Measurements from ENCODE around the gene ST3GAL3. TPM values are rescaled to one million over a fixed set of nuclear protein-coding genes. Genes with fewer than 3 reads are reported as not detected.

ST3GAL3 gene
- polyA plus RNA-seq, 2 of the 4 experiments (the other 2 are of a cell fraction), result 2.5 to 4.0 TPM

DNA sequence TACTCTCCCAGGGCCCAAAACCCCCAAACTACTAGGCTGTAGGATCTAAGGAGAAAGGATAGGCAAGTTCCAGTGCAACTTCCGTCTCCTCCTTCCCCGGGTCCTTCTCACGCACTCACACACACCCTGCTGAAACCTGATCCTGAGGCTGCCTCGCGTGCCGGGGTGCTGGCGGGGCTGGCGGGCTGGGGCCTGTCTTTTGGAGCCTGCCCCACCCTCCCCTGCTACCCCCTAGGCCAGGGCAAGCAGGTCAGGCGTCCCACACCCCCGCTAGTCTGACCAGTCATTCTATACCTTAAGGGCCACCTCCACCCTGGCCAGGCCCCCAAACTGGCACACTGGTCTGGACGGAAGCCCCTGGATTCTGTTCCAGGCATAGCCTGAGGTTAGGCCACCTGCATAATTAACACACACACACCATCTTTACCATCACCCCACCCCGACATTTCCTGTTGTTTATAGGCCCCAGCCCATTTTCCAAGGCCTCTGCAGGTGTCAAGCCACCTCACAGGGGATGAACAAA, 178.0 kb downstream of the ST3GAL3 start:
- Histone ChIP-seq H3K4me1 (no peaks in the 10 kb centered on the region), H3K27ac (no peak overlapping the region), H3K4me3 (no peak overlapping the region), H3K4me2 (no peak overlapping the region), H3K9me3 (no peaks in the 10 kb centered on the region)
- ATAC-seq (no peak), DNase-seq (ENCODE audit: low read depth in 1 of 2, low spot score in 1 of 2) (no peak), FAIRE-seq (no peak)
- TF ChIP-seq EHF (CRISPR knock-in tag; IDR thresholded peaks at IDR 0.05) (no peak), KDM5A (IDR thresholded peaks at IDR 0.05) (no peak), KDM1A (IDR thresholded peaks at IDR 0.05; ENCODE audit: low read depth) (no peak), MYC (IDR thresholded peaks at IDR 0.05; ENCODE audit: borderline replicate concordance, low read length) (no peak), EP300 (IDR thresholded peaks at IDR 0.05) (no peak), JUNB (IDR thresholded peaks at IDR 0.05) (no peak), ESRRA (IDR thresholded peaks at IDR 0.05; ENCODE audit: borderline replicate concordance, low read length) (no peak), SMC3 (IDR thresholded peaks at IDR 0.05) (no peak), HMGXB4 (CRISPR knock-in tag; IDR thresholded peaks at IDR 0.05; ENCODE audit: borderline replicate concordance) (no peak), FOSL2 (IDR thresholded peaks at IDR 0.05) (no peak), FOSL2 (CRISPR knock-in tag; IDR thresholded peaks at IDR 0.05) (no peak), POLR2A (IDR thresholded peaks at IDR 0.05; ENCODE audit: low read length) (no peak), FOSB (CRISPR knock-in tag; IDR thresholded peaks at IDR 0.05) (no peak)
- TF ChIP-seq, protein P1, sequence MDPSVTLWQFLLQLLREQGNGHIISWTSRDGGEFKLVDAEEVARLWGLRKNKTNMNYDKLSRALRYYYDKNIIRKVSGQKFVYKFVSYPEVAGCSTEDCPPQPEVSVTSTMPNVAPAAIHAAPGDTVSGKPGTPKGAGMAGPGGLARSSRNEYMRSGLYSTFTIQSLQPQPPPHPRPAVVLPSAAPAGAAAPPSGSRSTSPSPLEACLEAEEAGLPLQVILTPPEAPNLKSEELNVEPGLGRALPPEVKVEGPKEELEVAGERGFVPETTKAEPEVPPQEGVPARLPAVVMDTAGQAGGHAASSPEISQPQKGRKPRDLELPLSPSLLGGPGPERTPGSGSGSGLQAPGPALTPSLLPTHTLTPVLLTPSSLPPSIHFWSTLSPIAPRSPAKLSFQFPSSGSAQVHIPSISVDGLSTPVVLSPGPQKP (IDR thresholded peaks at IDR 0.05; ENCODE audit: low read depth, low read length), result no peak
- TF ChIP-seq, protein P2, sequence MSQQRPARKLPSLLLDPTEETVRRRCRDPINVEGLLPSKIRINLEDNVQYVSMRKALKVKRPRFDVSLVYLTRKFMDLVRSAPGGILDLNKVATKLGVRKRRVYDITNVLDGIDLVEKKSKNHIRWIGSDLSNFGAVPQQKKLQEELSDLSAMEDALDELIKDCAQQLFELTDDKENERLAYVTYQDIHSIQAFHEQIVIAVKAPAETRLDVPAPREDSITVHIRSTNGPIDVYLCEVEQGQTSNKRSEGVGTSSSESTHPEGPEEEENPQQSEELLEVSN (IDR thresholded peaks at IDR 0.05; ENCODE audit: borderline replicate concordance, low read depth), result no peak
- TF ChIP-seq, protein P3, sequence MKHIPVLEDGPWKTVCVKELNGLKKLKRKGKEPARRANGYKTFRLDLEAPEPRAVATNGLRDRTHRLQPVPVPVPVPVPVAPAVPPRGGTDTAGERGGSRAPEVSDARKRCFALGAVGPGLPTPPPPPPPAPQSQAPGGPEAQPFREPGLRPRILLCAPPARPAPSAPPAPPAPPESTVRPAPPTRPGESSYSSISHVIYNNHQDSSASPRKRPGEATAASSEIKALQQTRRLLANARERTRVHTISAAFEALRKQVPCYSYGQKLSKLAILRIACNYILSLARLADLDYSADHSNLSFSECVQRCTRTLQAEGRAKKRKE (CRISPR knock-in tag; IDR thresholded peaks at IDR 0.05; ENCODE audit: low read depth), result no peak
- ChIA-PET POLR2A (no interaction called here), CTCF (no interaction called here)
- WGBS (ENCODE audit: missing lambda C conversion rate), result 95% methylated on average over 9 of the region's 12 CpGs

DNA sequence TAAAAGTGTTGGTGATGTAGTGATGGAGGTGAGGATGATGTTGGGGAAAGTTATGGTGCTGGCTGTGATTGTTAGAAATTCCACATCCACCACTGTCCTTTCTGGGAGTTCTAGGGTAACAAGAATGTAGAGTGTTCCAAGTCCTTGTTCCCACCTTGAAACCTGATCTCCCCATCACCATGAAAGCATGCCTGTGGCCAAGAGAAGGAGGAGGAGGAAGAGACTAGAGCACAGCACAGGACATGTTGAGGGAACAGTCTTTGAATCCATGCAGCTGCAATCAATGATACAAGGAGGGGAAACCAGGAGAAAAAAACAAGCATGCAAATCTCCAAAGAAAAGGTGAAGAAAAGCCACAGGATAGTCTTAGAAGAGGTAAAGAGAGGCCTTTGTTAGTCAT, 180.4 kb downstream of the ST3GAL3 start:
- Histone ChIP-seq H3K27ac (no peak overlapping the region), H3K4me2 (no peak overlapping the region), H3K9me3 (no peaks in the 10 kb centered on the region), H3K4me1 (no peaks in the 10 kb centered on the region), H3K4me3 (no peak overlapping the region)
- ChIA-PET POLR2A (no interaction called here), CTCF (no interaction called here)
- DNase-seq (ENCODE audit: low read depth in 1 of 2, low spot score in 1 of 2) (no peak), ATAC-seq (no peak), FAIRE-seq (no peak)
- TF ChIP-seq POLR2AphosphoS2 (conservative IDR thresholded peaks at IDR 0.05; ENCODE audit: low read length) (no peak), RCOR1 (IDR thresholded peaks at IDR 0.05; ENCODE audit: low read depth, low read length) (no peak), TP53 (CRISPR knock-in tag; IDR thresholded peaks at IDR 0.05) (no peak), MAZ (IDR thresholded peaks at IDR 0.05; ENCODE audit: borderline replicate concordance, low read depth, low read length) (no peak), HOXA7 (CRISPR knock-in tag; IDR thresholded peaks at IDR 0.05) (no peak)

DNA sequence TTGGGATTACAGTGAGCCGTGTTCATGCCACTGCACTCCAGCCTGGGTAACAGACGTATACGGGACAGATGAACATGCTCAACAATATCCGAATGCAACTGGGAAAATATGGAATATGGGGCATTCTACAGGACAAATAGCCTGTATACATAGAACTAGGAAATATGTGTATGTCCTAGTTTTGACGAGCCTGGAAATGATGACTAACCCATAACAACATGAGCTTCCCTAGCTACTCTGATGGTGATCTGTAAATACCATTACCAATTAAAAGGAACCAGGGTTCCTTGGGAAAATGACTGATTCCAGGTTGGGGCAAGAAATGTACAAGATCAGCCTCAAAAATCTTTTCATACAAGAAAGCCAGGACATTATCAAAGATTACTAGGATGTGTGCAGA, 183.5 kb downstream of the ST3GAL3 start:
- TF ChIP-seq, protein P1 (IDR thresholded peaks at IDR 0.05; ENCODE audit: low read depth, low read length), result no peak
- no peak for TF ChIP-seq BHLHE40 (IDR thresholded peaks at IDR 0.05; ENCODE audit: low read depth, low read length)
- 88% methylated on average over 5 of the region's 5 CpGs for WGBS (ENCODE audit: missing lambda C conversion rate)
- CTCF ChIA-PET, result interaction anchor here (1.4 kb wide), 1 partner anchor 44 kb away, joined by 5 read pairs; no protein-coding TSS in a partner anchor

More for the DNA sequence above, 183.5 kb downstream of the ST3GAL3 start:
- ATAC-seq, result no peak
- Histone ChIP-seq H3K4me2 (no peak overlapping the region), H3K4me1 (no peaks in the 10 kb centered on the region), H3K4me3 (no peak overlapping the region), H3K27ac (no peak overlapping the region), H3K9me3 (no peaks in the 10 kb centered on the region)
- FAIRE-seq, result no peak
- no peak for DNase-seq (ENCODE audit: low read depth in 1 of 2, low spot score in 1 of 2)
- POLR2A ChIA-PET, result no interaction called here
